Measurements from ENCODE around the gene UBLCP1. TPM values are rescaled to one million over a fixed set of nuclear protein-coding genes. Genes with fewer than 3 reads are reported as not detected.

Gene UBLCP1
- total and polyA plus RNA-seq, 2 donors (not counting 1 experiment from before 2014, with no cell fraction given): 13.9 to 30.4 TPM

DNA sequence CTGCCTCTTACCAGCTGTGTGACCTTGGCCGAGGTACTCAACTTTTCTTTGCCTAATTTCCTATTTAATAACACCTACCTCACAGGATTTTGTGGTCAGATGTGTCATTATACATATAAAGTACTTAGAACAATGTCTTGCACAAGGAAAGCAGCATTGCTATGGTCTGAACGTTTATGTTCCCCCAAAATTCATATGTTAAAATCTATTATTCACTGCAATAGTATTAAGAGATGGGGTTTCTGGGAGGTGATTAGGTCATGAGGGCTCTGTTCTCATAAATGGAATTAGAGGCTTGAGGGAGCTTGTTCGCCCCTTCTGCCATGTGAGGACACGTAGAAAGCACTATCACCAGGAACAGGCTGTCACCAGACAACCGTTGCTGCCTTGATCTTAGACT lies 42.9 kb upstream of the UBLCP1 start:
- Histone ChIP-seq H4K20me1 (ENCODE audit: control insufficient read depth, extremely low read depth, insufficient read depth, low read length) (no peaks in the 10 kb centered on the region), H3K27me3 (ENCODE audit: control insufficient read depth, insufficient read depth, low read length) (no peaks in the 10 kb centered on the region), H3K9me3 (ENCODE audit: control insufficient read depth, insufficient read depth, low read depth, low read length) (no peaks in the 10 kb centered on the region), H2AFZ (ENCODE audit: low read length) (no peak overlapping the region), H3K36me3 (ENCODE audit: control insufficient read depth, insufficient read depth, low read length) (no peaks in the 10 kb centered on the region), H3K4me3 (replicated peaks in 1 of 4; ENCODE audit: control extremely low read depth in 1 of 4, insufficient read depth in 1 of 4, low read depth in 3 of 4, low read length in 4 of 4) (no peak overlapping the region), H3K27ac (ENCODE audit: insufficient read depth, low read length) (no peak overlapping the region), H3K9ac (ENCODE audit: insufficient read depth, low read length) (no peak overlapping the region), H3K79me2 (ENCODE audit: control insufficient read depth, insufficient read depth, low read length) (no peaks in the 10 kb centered on the region), H3K4me2 (ENCODE audit: extremely low read depth, insufficient read depth, low read length) (no peak overlapping the region), H3K4me1 (ENCODE audit: control insufficient read depth, extremely low read depth, insufficient read depth, low read length) (no peaks in the 10 kb centered on the region)
- DNase-seq (ENCODE audit: low read depth in 2 of 2): no peak
- TF ChIP-seq EZH2 (IDR thresholded peaks at IDR 0.05; ENCODE audit: low read length, missing control alignments): no peak
- TF ChIP-seq, protein P1, sequence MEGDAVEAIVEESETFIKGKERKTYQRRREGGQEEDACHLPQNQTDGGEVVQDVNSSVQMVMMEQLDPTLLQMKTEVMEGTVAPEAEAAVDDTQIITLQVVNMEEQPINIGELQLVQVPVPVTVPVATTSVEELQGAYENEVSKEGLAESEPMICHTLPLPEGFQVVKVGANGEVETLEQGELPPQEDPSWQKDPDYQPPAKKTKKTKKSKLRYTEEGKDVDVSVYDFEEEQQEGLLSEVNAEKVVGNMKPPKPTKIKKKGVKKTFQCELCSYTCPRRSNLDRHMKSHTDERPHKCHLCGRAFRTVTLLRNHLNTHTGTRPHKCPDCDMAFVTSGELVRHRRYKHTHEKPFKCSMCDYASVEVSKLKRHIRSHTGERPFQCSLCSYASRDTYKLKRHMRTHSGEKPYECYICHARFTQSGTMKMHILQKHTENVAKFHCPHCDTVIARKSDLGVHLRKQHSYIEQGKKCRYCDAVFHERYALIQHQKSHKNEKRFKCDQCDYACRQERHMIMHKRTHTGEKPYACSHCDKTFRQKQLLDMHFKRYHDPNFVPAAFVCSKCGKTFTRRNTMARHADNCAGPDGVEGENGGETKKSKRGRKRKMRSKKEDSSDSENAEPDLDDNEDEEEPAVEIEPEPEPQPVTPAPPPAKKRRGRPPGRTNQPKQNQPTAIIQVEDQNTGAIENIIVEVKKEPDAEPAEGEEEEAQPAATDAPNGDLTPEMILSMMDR (conservative IDR thresholded peaks at IDR 0.05 in 1 of 2, IDR thresholded peaks at IDR 0.05 in 1 of 2; ENCODE audit: low read depth in 1 of 2, low read length in 2 of 2): no peak

DNA sequence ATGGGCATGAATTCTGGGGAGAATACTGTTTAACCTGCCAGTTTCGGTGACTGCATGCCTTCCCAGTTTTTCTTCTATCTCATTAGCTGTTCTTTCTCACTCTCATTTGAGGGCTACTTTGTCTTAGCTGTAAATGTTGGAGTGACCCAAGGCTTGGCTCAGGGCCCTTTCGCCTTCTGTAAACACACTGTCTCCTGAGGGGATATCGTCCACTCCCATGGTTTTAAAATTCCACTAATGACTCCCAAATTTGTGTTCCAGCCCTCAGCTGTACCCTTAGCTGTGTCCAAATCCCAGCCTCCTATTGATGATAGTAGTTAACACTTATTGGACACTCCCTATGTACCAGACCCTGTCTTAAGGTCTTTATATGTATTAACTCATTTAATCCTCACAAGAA lies 39.6 kb upstream of the UBLCP1 start:
- Histone ChIP-seq H3K4me3 (replicated peaks in 1 of 4; ENCODE audit: control extremely low read depth in 1 of 4, insufficient read depth in 1 of 4, low read depth in 3 of 4, low read length in 4 of 4) (no peak overlapping the region), H3K9ac (ENCODE audit: insufficient read depth, low read length) (no peak overlapping the region), H3K4me1 (ENCODE audit: control insufficient read depth, extremely low read depth, insufficient read depth, low read length) (no peaks in the 10 kb centered on the region), H2AFZ (ENCODE audit: low read length) (no peak overlapping the region), H3K4me2 (ENCODE audit: extremely low read depth, insufficient read depth, low read length) (no peak overlapping the region), H3K27ac (ENCODE audit: insufficient read depth, low read length) (no peak overlapping the region), H4K20me1 (ENCODE audit: control insufficient read depth, extremely low read depth, insufficient read depth, low read length) (no peaks in the 10 kb centered on the region), H3K9me3 (ENCODE audit: control insufficient read depth, insufficient read depth, low read depth, low read length) (no peaks in the 10 kb centered on the region), H3K36me3 (ENCODE audit: control insufficient read depth, insufficient read depth, low read length) (no peaks in the 10 kb centered on the region), H3K27me3 (ENCODE audit: control insufficient read depth, insufficient read depth, low read length) (peaks cover 4% of the 10 kb centered on the region), H3K79me2 (ENCODE audit: control insufficient read depth, insufficient read depth, low read length) (no peaks in the 10 kb centered on the region)
- no peak for TF ChIP-seq EZH2 (IDR thresholded peaks at IDR 0.05; ENCODE audit: low read length, missing control alignments)
- TF ChIP-seq, protein P1 (conservative IDR thresholded peaks at IDR 0.05 in 1 of 2, IDR thresholded peaks at IDR 0.05 in 1 of 2; ENCODE audit: low read depth in 1 of 2, low read length in 2 of 2): no peak
- DNase-seq (ENCODE audit: low read depth in 2 of 2): no peak

DNA sequence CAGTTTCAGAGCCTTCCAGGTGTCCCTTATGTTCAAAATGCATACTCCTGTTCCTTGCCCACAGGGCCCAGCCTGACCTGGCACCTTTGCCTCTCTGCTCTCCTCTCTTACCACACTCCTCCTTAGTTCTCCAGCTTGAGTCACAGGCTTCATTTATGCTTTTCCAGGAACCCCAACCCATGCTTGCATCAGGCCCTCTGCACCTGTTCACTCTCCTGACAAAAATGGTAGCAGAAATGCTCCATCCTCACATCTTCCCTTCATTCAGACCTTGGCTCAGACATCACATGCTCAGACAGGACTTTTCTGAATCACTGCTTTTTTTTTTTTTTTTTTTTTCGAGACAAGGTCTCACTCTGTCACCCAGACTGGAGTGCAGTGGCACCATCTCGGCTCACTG lies 38.6 kb upstream of the UBLCP1 start:
- H3K4me2 ChIP-seq (ENCODE audit: extremely low read depth, insufficient read depth, low read length): no peak overlapping the region
- no peak overlapping the region for H3K27ac ChIP-seq (ENCODE audit: insufficient read depth, low read length)
- H3K9me3 ChIP-seq (ENCODE audit: control insufficient read depth, insufficient read depth, low read depth, low read length): no peaks in the 10 kb centered on the region
- no peaks in the 10 kb centered on the region for H3K4me1 ChIP-seq (ENCODE audit: control insufficient read depth, extremely low read depth, insufficient read depth, low read length)
- peaks cover 4% of the 10 kb centered on the region for H3K27me3 ChIP-seq (ENCODE audit: control insufficient read depth, insufficient read depth, low read length)
- no peak overlapping the region for H2AFZ ChIP-seq (ENCODE audit: low read length)
- no peaks in the 10 kb centered on the region for H3K79me2 ChIP-seq (ENCODE audit: control insufficient read depth, insufficient read depth, low read length)
- H3K36me3 ChIP-seq (ENCODE audit: control insufficient read depth, insufficient read depth, low read length): no peaks in the 10 kb centered on the region
- no peaks in the 10 kb centered on the region for H4K20me1 ChIP-seq (ENCODE audit: control insufficient read depth, extremely low read depth, insufficient read depth, low read length)
- H3K9ac ChIP-seq (ENCODE audit: insufficient read depth, low read length): no peak overlapping the region
- TF ChIP-seq EZH2 (IDR thresholded peaks at IDR 0.05; ENCODE audit: low read length, missing control alignments): no peak
- DNase-seq (ENCODE audit: low read depth in 2 of 2): no peak
- no peak overlapping the region for H3K4me3 ChIP-seq (replicated peaks in 1 of 4; ENCODE audit: control extremely low read depth in 1 of 4, insufficient read depth in 1 of 4, low read depth in 3 of 4, low read length in 4 of 4)

All from fibroblast of lung (primary cell).